K562 (cell line): ENCODE data around the gene MCL1. TPM values are rescaled to one million over a fixed set of nuclear protein-coding genes. Genes with fewer than 3 reads are reported as not detected.
A peak's percentile ranks its signal among the peaks of the same experiment; 100 is the strongest.

Experiments
- BRD9 ChIP-seq: fragments of 450-650 bp; IDR thresholded peaks from 2 replicates; pipeline ENCODE4 v1.6.1; 2018; ENCODE audit warnings: low read depth; ENCODE audit not compliant: partially characterized antibody
- CBX2 ChIP-seq: fragments of 200-600 bp; sonication (generic); IDR thresholded peaks from one replicate; pipeline ENCODE4 v1.6.1; 2012; ENCODE audit warnings: mild to moderate bottlenecking, low read length, inconsistent platforms; ENCODE audit not compliant: insufficient read depth, poor library complexity, severe bottlenecking
- CHCHD3 ChIP-seq: fragments of 250-450 bp; sonication (Bioruptor Pico); IDR thresholded peaks from 2 replicates; pipeline ENCODE4 v2.1.2; 2022; ENCODE audit warnings: mild to moderate bottlenecking
- CHD1 ChIP-seq: fragments of 200-600 bp; sonication (generic); IDR thresholded peaks from one replicate; pipeline ENCODE4 v1.6.1; 2012; ENCODE audit warnings: mild to moderate bottlenecking, moderate library complexity, low read length, inconsistent platforms
- DDX20 ChIP-seq: fragments of 450-650 bp; IDR thresholded peaks from 2 replicates; pipeline ENCODE4 v1.6.1; 2016; ENCODE audit warnings: missing genetic modification characterization, low read depth, mild to moderate bottlenecking, missing compliant biosample characterization, moderate library complexity
- DEAF1 ChIP-seq: fragments of 450-650 bp; formaldehyde crosslinking; IDR thresholded peaks from 2 replicates; pipeline ENCODE4 v1.4.0; 2020; ENCODE audit warnings: mild to moderate bottlenecking, moderate library complexity
- E4F1 ChIP-seq: fragments of 250-450 bp; sonication (Bioruptor Pico); IDR thresholded peaks from 2 replicates; pipeline ENCODE4 v1.5.0; 2021; ENCODE audit warnings: mild to moderate bottlenecking, borderline replicate concordance
- EWSR1 ChIP-seq: fragments of 450-650 bp; IDR thresholded peaks from 2 replicates; pipeline ENCODE4 v1.6.1; 2018; ENCODE audit warnings: borderline replicate concordance, mild to moderate bottlenecking, low read depth, moderate library complexity; ENCODE audit not compliant: partially characterized antibody
- FOXO4 ChIP-seq: fragments of 450-650 bp; formaldehyde crosslinking; IDR thresholded peaks from 2 replicates; pipeline ENCODE4 v1.4.0; 2020; ENCODE audit warnings: mild to moderate bottlenecking, moderate library complexity
- HIVEP1 ChIP-seq: fragments of 250-450 bp; sonication (Bioruptor Pico); IDR thresholded peaks from 2 replicates; pipeline ENCODE4 v1.4.0; 2020; ENCODE audit warnings: mild to moderate bottlenecking
- MECOM ChIP-seq: fragments of 250-450 bp; sonication (Bioruptor Pico); IDR thresholded peaks from 2 replicates; pipeline ENCODE4 v1.8.0; 2022; ENCODE audit warnings: inconsistent platforms
- MTA1 ChIP-seq: fragments of 450-650 bp; IDR thresholded peaks from 2 replicates; pipeline ENCODE4 v1.6.1; 2017; ENCODE audit warnings: borderline replicate concordance
- NCOA2 ChIP-seq, 2 experiments: fragments of 450-650 bp; IDR thresholded peaks; 2 replicates each; pipeline ENCODE4 v1.6.1; 2018; ENCODE audit warnings: mild to moderate bottlenecking in 2 of 2, moderate library complexity in 1 of 2; ENCODE audit not compliant: partially characterized antibody in 2 of 2
- NONO ChIP-seq, 2 experiments: fragments of 200-400 bp in 1 of 2; fragments of 450-650 bp in 1 of 2; formaldehyde crosslinking in 1 of 2; IDR thresholded peaks; 2 replicates each; pipeline ENCODE4 v1.6.1; 2017; ENCODE audit warnings: low read depth in 2 of 2, mild to moderate bottlenecking in 2 of 2, moderate library complexity in 2 of 2, low read length in 1 of 2
- SUPT5H ChIP-seq: fragments of 450-650 bp; IDR thresholded peaks from 2 replicates; pipeline ENCODE4 v1.6.1; 2016
- U2AF2 ChIP-seq: fragments of 200-400 bp; formaldehyde crosslinking; optimal IDR thresholded peaks from 2 replicates; pipeline ENCODE3; 2017; ENCODE audit warnings: low read depth, mild to moderate bottlenecking, low read length
- USF2 ChIP-seq: sonication (generic); formaldehyde crosslinking; IDR thresholded peaks from 2 replicates; pipeline ENCODE4 v1.5.0; 2020; ENCODE audit warnings: missing genetic modification reagents
- ZBED1 ChIP-seq: IDR thresholded peaks from 2 replicates; pipeline ENCODE4 v1.6.1; 2014
- ZEB2 ChIP-seq: fragments of 450-650 bp; IDR thresholded peaks from 2 replicates; pipeline ENCODE4 v1.6.1; 2016
- ZNF511 ChIP-seq: sonication (generic); formaldehyde crosslinking; IDR thresholded peaks from 2 replicates; pipeline ENCODE4 v1.8.0; 2022; ENCODE audit warnings: mild to moderate bottlenecking, missing genetic modification reagents
- ZNF75A ChIP-seq: fragments of 450-650 bp; formaldehyde crosslinking; IDR thresholded peaks from 2 replicates; pipeline ENCODE4 v1.4.0; 2020; ENCODE audit warnings: mild to moderate bottlenecking
- polyA plus RNA-seq, 8 experiments: library from polyadenylated mRNA; depleted of rRNA in 4 of 8; stranded (reverse) in 5 of 8; unstranded in 3 of 8; fragments of >200 nt; fragmentation: Nextera tagmentation in 2 of 8; fragmentation: Illumina TruSeq in 1 of 8; extraction: Ambion mirVana in 2 of 8; extraction: Trizol in 1 of 8; gene quantifications; 2 replicates each; pipeline versions ENCODE4 v1.2.1 to v1.2.3, GENCODE V29; 2011 to 2014; ENCODE audit warnings: inconsistent platforms in 1 of 8, missing spikeins in 1 of 8
- total RNA-seq, 7 experiments: library from RNA; depleted of rRNA in 6 of 7; stranded (reverse); fragments of >200 nt in 6 of 7; fragmentation: Illumina TruSeq in 2 of 7; extraction: Trizol in 2 of 7; gene quantifications; 2 replicates each; pipeline versions ENCODE4 v1.2.1 to v1.2.3, GENCODE V29; 2011 to 2021; ENCODE audit warnings: low replicate concordance in 1 of 7

MCL1 gene
- total and polyA plus RNA-seq, 9 of the 15 experiments (the other 6 are each of a cell fraction or from before 2014, with no cell fraction given): 27.1 to 224 (median 138) TPM

GRCh38 chr1:150619576-150620509 lies 40.4 kb upstream of the MCL1 start (continued):
- TF ChIP-seq USF2 (CRISPR knock-in tag): no peak
- no peak for TF ChIP-seq ZBED1
- TF ChIP-seq DEAF1: no peak
- peak; percentile 59; the same call in 1 of the 2 replicates for TF ChIP-seq MECOM (CRISPR knock-in tag)
- no peak for TF ChIP-seq ZNF75A (CRISPR knock-in tag)
- no peak for TF ChIP-seq CHCHD3 (CRISPR knock-in tag)
- TF ChIP-seq U2AF2: no peak
- TF ChIP-seq MTA1: peak; percentile 78; the same call in 1 of the 2 replicates
- peak; percentile 83 for TF ChIP-seq BRD9
- peak in 1 of 2 experiments; percentile 72 for TF ChIP-seq NCOA2 (IDR thresholded peaks at IDR 0.05; ENCODE audit: partially characterized antibody in 2 of 2)
- peak; percentile 78 for TF ChIP-seq ZEB2
- TF ChIP-seq ZNF511: no peak
- no peak for TF ChIP-seq FOXO4 (CRISPR knock-in tag)
- TF ChIP-seq SUPT5H: no peak; the same call in none of the 2 replicates
- TF ChIP-seq E4F1: no peak
- TF ChIP-seq CHD1: no peak
- peak; percentile 51 for TF ChIP-seq EWSR1
- TF ChIP-seq DDX20 (tag): no peak
- TF ChIP-seq CBX2: no peak
- no peak for TF ChIP-seq HIVEP1
- no peak for TF ChIP-seq NONO (IDR thresholded peaks at IDR 0.05; ENCODE audit: low read depth in 2 of 2, low read length in 1 of 2)
